Activated CD4-positive, alpha-beta T cell treated with anti-CD3 and anti-CD28 coated beads, Interleukin-2, amount 50 U/mL, for 24 hours (primary cell): ENCODE data around the gene CPLX3.

ENCODE experiments used
- DNase-seq, 2 donors: peaks; one replicate each; pipeline ENCODE4 v3.0.0-alpha.2; 2020; ENCODE audit warnings: low read depth in 1 of 2, low spot score in 1 of 2

CPLX3 gene

GRCh38 chr15:74869726-74870407 lies 43.4 kb downstream of the CPLX3 start:
- DNase-seq: no peak

GRCh38 chr15:74870436-74871215 lies 44.2 kb downstream of the CPLX3 start:
- DNase-seq: no peak

DNA sequence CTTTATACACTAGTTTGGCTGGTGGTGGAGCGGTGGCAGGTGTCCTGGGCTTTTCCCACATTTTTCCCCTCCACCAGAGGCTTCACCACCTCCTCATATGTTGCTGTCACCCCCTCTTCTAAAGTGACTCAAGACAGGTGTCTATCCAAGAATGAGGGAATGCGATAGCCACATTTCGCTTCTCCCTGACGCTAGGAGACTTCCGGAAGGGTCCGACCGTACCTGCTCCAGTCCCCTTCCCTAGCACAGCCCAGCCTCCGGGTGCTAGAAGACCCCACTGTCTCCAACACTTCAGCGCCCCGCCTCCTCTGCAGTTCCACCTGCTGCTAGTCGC lies 46.2 kb downstream of the CPLX3 start:
- DNase-seq: no peak

- peak; percentile 80 to 86 for DNase-seq
Measured at GRCh38 chr15:74873036-74873755, 46.8 kb downstream of the CPLX3 start, which contains the start of gene SCAMP2. SCAMP2 (minus strand) TSS chr15:74873365; CDS start chr15:74873255, 110 bp downstream.

DNA sequence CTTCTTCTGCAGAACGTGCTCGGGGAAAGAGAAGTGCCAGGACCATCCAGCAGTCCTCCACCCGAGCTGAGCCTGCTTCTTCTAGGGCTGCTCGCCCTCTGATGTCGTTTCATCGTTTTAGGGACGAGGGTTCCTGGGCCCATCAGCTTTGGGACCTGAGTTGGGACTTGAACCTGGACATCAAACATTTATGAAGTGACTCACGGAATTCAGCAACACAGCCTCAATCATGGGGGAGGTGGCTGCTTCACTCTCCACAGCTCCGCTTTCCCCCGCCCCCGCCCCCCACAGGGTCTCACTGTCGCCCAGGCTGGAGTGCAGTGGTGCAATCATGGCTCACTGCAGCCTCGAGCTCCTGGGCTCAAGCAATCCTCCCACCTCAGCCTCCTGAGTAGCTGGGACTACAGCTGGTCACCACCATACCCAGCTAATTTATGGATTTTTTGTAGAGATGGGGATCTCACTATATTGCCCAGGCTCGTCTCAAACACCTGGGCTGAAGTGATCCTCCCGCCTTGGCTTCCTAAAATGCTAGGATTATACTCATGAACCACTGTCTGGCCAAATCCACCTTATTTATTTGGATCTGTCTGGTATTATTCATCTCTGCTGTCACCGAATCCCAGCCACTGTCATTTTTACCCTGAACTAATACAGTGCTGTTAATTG lies 47.5 kb downstream of the CPLX3 start:
- no peak for DNase-seq

DNA sequence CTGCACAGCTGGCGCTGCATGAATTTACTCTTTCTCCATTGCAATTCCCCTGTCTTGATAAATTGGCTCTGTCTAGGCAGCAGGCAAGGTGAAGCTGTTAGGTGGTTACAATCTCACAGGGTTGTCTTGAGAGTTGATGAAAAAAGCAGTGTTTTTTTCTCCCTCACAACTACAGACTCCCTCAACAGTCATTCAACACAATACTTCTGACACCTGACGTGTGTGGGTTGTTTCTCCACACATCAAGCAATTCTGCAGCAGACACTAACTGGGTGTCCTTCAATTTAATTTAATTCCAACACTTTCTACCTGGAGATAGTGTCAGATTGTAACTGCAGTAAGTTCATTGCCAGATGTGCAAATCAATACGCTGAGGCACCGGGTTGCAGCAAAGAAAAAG lies 51.8 kb downstream of the CPLX3 start:
- DNase-seq: no peak
